A673 (cell line): ENCODE measurements around the gene PCK1. TPM values are rescaled to one million over a fixed set of nuclear protein-coding genes. Genes with fewer than 3 reads are reported as not detected.

ENCODE experiments used
- BruUV-seq: library from RNA; stranded (reverse); fragments of 400-500 nt; replicated peaks from 2 replicates; lab custom pipeline; 2021; lab: Mats Ljungman, UMichigan
- CTCF ChIA-PET: fragments of 300-600 bp; sonication (Branson Sonifier 250); formaldehyde crosslinking; loops from one replicate; lab custom pipeline; 2022; ENCODE audit warnings: antibody characterized with exemption; lab: Charles Lee
- POLR2A ChIA-PET: fragments of 300-600 bp; sonication (Branson Sonifier 250); formaldehyde crosslinking; loops from one replicate; lab custom pipeline; 2022; ENCODE audit warnings: antibody characterized with exemption; ENCODE audit not compliant: low non-redundant PET; lab: Charles Lee
- DNase-seq: peaks from one replicate; pipeline ENCODE4 v3.0.0-alpha.2; 2015; ENCODE audit warnings: low spot score
- H3K27ac ChIP-seq: fragments of 200-600 bp; sonication (generic); 2 replicates; pipeline ENCODE4 v1.5.1; 2016; ENCODE audit warnings: mixed run types, low read depth, mild to moderate bottlenecking, mixed read lengths, antibody characterized with exemption, low read length; ENCODE audit not compliant: poor library complexity, severe bottlenecking
- H3K27me3 ChIP-seq: fragments of 200-600 bp; sonication (generic); replicated peaks from 2 replicates; pipeline ENCODE4 v1.6.1; 2017; ENCODE audit warnings: mixed run types, low read depth, mild to moderate bottlenecking, mixed read lengths, antibody characterized with exemption, low read length; ENCODE audit not compliant: insufficient read depth, poor library complexity
- H3K36me3 ChIP-seq: fragments of 200-600 bp; sonication (generic); 2 replicates; pipeline ENCODE4 v1.6.1; 2016; ENCODE audit warnings: mixed run types, mild to moderate bottlenecking, mixed read lengths, antibody characterized with exemption, low read length; ENCODE audit not compliant: insufficient read depth, poor library complexity, severe bottlenecking
- H3K4me1 ChIP-seq: fragments of 200-600 bp; sonication (generic); 2 replicates; pipeline ENCODE4 v1.6.1; 2017; ENCODE audit warnings: mixed run types, mild to moderate bottlenecking, mixed read lengths, antibody characterized with exemption, low read length; ENCODE audit not compliant: insufficient read depth, poor library complexity, severe bottlenecking
- H3K4me3 ChIP-seq: fragments of 200-600 bp; sonication (generic); 2 replicates; pipeline ENCODE4 v1.5.1; 2016; ENCODE audit warnings: low read depth, mixed run types, mild to moderate bottlenecking, mixed read lengths, low read length; ENCODE audit not compliant: poor library complexity, severe bottlenecking
- H3K9me3 ChIP-seq: fragments of 200-600 bp; sonication (generic); 2 replicates; pipeline ENCODE4 v1.6.1; 2016; ENCODE audit warnings: mixed run types, low read depth, mild to moderate bottlenecking, mixed read lengths, antibody characterized with exemption, low read length; ENCODE audit not compliant: poor library complexity, severe bottlenecking
- EZH2 ChIP-seq: fragments of 200-600 bp; sonication (generic); IDR thresholded peaks from 2 replicates; pipeline ENCODE4 v1.6.1; 2017; ENCODE audit warnings: borderline replicate concordance, low read depth, mild to moderate bottlenecking, mixed read lengths, antibody characterized with exemption, low read length; ENCODE audit not compliant: poor library complexity, severe bottlenecking
- intact Hi-C: fragments of 100-400 bp; cut with micrococcal nuclease; formaldehyde crosslinking; loops from one replicate; pipeline ENCODE4 v1.10.0; 2022; ENCODE audit not compliant: unreplicated experiment
- total RNA-seq: library from RNA; stranded (reverse); gene quantifications from 2 replicates; pipeline ENCODE4 v1.2.3, GENCODE V29; 2021
- TF ChIP-seq, protein P1 (sequence below): fragments of 300-800, 200-600 bp; sonication (generic); conservative IDR thresholded peaks from 2 replicates; pipeline ENCODE4 v1.5.1; 2017; ENCODE audit warnings: low read depth, mild to moderate bottlenecking, antibody characterized with exemption, low read length, moderate library complexity, mixed read lengths

PCK1 gene
- total RNA-seq, 1 experiment from 2014 or later, result not detected

DNA sequence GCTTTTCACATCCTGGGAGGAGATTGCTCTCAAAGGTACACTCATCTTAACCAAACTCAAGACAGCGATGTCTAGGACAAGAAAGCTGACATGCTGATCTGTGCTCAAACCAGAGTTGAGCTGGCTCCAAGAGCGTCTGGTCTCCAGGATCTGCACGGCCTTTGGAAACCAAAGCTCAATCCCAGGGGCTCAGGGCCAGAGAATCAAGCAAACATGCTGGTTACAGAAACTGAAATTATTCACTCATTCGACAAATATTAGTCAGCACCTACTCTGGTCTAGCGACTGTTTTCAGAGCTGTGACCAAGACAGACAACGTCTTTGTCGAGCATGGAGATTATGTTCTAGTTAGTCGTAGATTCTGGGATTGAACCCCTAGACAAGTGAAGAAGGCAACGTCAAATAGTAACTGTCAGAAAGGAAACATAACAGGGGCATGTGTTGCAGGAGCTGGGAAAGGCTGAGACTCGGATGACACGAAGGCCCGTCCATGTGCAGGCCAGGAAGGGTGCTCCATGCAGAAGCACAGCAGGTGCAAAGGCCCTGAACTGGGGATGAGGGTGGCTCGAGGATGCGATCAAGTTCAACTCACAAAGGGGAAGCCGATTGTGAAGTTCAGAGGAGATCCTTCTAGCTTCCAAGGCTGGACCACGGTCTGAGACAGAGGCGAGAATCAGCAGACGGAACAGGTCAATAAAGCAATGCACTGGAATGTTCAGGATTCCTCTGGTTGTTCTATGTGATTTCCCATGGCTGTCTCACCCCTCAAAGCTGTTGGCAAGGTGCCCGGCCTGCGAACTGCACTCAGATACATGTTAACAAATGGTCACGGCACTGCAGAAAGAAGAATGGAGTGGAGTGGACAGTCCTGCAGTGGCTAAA, 12.5 kb upstream of the PCK1 start:
- no peaks in the 10 kb centered on the region for H3K4me1 ChIP-seq
- no peaks in the 10 kb centered on the region for H3K36me3 ChIP-seq
- H3K27me3 ChIP-seq, result no peaks in the 10 kb centered on the region
- H3K27ac ChIP-seq, result no peak overlapping the region
- no TSS peak for BruUV-seq
- DNase-seq, result no peak
- TF ChIP-seq EZH2, result no peak
- TF ChIP-seq, protein P1, sequence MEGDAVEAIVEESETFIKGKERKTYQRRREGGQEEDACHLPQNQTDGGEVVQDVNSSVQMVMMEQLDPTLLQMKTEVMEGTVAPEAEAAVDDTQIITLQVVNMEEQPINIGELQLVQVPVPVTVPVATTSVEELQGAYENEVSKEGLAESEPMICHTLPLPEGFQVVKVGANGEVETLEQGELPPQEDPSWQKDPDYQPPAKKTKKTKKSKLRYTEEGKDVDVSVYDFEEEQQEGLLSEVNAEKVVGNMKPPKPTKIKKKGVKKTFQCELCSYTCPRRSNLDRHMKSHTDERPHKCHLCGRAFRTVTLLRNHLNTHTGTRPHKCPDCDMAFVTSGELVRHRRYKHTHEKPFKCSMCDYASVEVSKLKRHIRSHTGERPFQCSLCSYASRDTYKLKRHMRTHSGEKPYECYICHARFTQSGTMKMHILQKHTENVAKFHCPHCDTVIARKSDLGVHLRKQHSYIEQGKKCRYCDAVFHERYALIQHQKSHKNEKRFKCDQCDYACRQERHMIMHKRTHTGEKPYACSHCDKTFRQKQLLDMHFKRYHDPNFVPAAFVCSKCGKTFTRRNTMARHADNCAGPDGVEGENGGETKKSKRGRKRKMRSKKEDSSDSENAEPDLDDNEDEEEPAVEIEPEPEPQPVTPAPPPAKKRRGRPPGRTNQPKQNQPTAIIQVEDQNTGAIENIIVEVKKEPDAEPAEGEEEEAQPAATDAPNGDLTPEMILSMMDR, result no peak
- H3K9me3 ChIP-seq, result no peaks in the 10 kb centered on the region
- ChIA-PET POLR2A (no interaction called here), CTCF (no interaction called here)
- intact Hi-C loops, result no loop called here
- no peak overlapping the region for H3K4me3 ChIP-seq

DNA sequence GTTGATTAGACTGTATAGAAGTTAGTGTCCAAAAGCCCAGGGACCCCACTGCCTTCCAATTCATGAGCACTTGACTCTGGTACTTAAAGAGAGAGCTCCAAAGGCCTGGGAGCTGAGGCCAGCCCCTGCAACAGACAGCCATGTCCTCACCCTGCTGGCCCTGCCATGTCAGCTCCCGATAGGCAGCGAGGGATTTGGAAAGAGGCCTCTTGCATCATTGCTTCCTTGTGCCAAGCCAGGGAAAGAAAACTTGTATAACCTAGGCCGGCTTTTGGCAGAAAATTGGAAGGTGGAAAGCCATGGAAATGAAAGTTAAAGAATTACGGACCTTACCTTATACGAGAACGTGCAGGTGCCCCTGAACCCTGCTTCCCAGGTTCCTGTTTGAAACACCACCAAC, 8.4 kb upstream of the PCK1 start:
- Histone ChIP-seq H3K36me3 (no peaks in the 10 kb centered on the region), H3K9me3 (no peaks in the 10 kb centered on the region), H3K4me3 (no peak overlapping the region), H3K27me3 (no peaks in the 10 kb centered on the region), H3K4me1 (no peaks in the 10 kb centered on the region), H3K27ac (no peak overlapping the region)
- TF ChIP-seq EZH2, result no peak
- TF ChIP-seq, protein P1, result no peak
- BruUV-seq, result no TSS peak
- POLR2A ChIA-PET, result no interaction called here
- intact Hi-C loops, result no loop called here
- CTCF ChIA-PET, result no interaction called here
- DNase-seq, result no peak

DNA sequence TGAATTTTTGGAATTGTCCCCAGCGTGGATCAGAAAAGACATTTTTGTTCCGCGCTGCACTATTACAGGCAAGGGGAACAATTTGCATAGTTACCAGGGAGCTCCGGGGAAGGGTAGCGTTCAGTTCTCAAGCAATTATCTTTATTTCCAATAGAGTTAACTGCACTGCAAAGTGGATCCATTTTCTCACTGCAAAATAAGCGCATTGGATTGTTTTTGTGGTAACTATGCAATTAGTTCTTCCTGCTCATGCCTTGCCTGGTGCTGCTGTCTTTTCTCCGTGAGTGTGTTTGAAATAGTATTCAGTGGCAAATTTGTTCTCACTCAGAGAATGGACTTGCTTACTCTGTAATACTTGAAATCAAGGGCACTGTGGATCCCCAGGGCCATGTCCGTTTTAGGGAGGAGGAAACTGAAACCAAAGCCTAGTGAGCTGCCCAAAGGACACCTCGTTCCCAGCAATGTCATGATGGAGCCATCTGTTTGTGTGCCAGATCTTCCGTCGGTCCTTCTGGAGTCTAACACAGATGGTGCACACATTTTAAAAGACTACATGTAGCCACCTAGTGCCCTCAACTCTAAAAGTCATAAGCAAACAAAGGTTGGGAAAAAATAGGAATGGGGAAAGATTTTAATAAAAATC, 7.4 kb upstream of the PCK1 start:
- no peak overlapping the region for H3K4me3 ChIP-seq
- no peak for DNase-seq
- POLR2A ChIA-PET, result no interaction called here
- no peaks in the 10 kb centered on the region for H3K36me3 ChIP-seq
- CTCF ChIA-PET, result no interaction called here
- no peaks in the 10 kb centered on the region for H3K4me1 ChIP-seq
- no peaks in the 10 kb centered on the region for H3K27me3 ChIP-seq
- H3K9me3 ChIP-seq, result no peaks in the 10 kb centered on the region
- no TSS peak for BruUV-seq
- intact Hi-C loops, result no loop called here
- H3K27ac ChIP-seq, result no peak overlapping the region
- no peak for TF ChIP-seq EZH2
- TF ChIP-seq, protein P1, result no peak
